WTC11 (cell line): ENCODE measurements around the gene CEP72. TPM values are rescaled to one million over a fixed set of nuclear protein-coding genes. Genes with fewer than 3 reads are reported as not detected.

ENCODE experiments used
- total RNA-seq: library from RNA; stranded (reverse); gene quantifications from 3 replicates; pipeline ENCODE4 v1.2.3, GENCODE V29; 2021

Gene CEP72
- total RNA-seq, 1 experiment from 2014 or later, result 26.6 TPM

Other genes starting within 250 kb of the CEP72 start
- gene EXOC3, start 169.2 kb upstream of the CEP72 start, total RNA-seq, result 60.1 to 62.4 TPM (median 62.2 TPM) in 3 replicates
- 1.2 to 1.7 TPM (median 1.6 TPM) in 3 replicates for gene SLC9A3, start 87.9 kb upstream of the CEP72 start, total RNA-seq
- 1.8 to 2.1 TPM (median 1.8 TPM) in 3 replicates for gene TPPP, start 81.0 kb downstream of the CEP72 start, total RNA-seq
- 2.3 to 4.4 TPM (median 3.1 TPM) in 3 replicates for gene ZDHHC11B, start 172.4 kb downstream of the CEP72 start, total RNA-seq
- gene ZDHHC11, start 238.6 kb downstream of the CEP72 start, total RNA-seq, result 21.4 to 37.5 TPM (median 37.3 TPM) in 3 replicates